Retinal pigment epithelial cell (primary cell): ENCODE data around the gene GMDS.

Source experiments
- DNase-seq: peaks from one replicate; pipeline ENCODE4 v3.0.0-alpha.2; 2010; ENCODE audit warnings: low read depth
- H3K4me3 ChIP-seq: 2 replicates; pipeline ENCODE4 v1.5.1; 2011; ENCODE audit warnings: mild to moderate bottlenecking, low read length, control low read depth, moderate library complexity
- TF ChIP-seq, protein P1 (sequence below): conservative IDR thresholded peaks from 2 replicates; pipeline ENCODE4 v1.5.1; 2011; ENCODE audit warnings: low read depth, low read length, control low read depth, inconsistent platforms

The GMDS gene

DNA sequence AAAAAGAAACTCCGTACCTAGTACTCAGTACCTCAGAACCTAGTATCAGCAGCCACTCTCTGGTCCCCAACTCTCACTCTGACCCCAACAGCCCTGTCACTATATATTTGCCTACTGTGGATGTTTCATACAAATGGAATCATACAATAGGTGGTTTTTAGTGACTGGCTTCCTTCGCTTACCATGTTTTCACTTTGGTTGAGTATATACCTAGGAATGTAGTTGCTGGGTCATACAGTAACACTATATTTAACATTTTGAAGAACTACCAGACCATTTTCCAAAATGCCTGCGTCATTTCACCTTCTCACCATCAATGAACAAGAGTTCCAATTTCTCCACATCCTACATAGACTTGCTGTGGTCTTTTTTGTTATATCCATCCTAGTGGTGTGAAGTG is 283.2 kb downstream of the GMDS start:
- TF ChIP-seq, protein P1, sequence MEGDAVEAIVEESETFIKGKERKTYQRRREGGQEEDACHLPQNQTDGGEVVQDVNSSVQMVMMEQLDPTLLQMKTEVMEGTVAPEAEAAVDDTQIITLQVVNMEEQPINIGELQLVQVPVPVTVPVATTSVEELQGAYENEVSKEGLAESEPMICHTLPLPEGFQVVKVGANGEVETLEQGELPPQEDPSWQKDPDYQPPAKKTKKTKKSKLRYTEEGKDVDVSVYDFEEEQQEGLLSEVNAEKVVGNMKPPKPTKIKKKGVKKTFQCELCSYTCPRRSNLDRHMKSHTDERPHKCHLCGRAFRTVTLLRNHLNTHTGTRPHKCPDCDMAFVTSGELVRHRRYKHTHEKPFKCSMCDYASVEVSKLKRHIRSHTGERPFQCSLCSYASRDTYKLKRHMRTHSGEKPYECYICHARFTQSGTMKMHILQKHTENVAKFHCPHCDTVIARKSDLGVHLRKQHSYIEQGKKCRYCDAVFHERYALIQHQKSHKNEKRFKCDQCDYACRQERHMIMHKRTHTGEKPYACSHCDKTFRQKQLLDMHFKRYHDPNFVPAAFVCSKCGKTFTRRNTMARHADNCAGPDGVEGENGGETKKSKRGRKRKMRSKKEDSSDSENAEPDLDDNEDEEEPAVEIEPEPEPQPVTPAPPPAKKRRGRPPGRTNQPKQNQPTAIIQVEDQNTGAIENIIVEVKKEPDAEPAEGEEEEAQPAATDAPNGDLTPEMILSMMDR = no peak
- DNase-seq = no peak
- no peak overlapping the region for H3K4me3 ChIP-seq

DNA sequence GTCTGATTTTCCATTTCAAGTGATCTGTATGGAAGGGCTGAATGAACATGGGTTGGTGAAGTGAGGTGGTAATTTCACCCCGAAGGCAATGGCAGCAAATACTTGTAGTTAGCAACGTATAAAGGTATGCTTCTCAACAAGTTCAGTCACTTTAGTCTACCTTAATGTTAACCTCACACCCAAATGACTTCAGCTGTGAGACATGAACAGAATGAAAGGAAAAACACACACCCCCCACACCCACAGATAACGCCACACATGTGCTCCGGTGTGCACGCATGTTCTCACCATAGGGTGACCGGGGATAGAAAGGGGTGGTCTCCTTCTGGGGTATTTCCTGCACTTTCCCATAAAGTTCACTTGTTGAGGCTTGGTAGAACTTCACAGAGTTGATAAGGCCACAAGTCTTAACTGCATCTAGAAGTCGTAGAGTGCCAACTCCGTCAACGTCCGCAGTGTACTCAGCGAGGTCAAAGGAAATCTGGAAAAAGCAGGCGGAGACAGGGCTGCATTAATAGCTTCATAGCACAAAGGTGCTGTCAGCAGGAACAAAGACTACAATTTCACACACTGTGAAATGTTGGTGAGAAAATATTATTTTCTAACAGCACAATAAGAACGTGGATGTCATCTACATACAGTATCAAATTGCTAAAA is 284.8 kb downstream of the GMDS start:
- TF ChIP-seq, protein P1 = no peak
- DNase-seq = no peak
- H3K4me3 ChIP-seq = no peak overlapping the region

DNA sequence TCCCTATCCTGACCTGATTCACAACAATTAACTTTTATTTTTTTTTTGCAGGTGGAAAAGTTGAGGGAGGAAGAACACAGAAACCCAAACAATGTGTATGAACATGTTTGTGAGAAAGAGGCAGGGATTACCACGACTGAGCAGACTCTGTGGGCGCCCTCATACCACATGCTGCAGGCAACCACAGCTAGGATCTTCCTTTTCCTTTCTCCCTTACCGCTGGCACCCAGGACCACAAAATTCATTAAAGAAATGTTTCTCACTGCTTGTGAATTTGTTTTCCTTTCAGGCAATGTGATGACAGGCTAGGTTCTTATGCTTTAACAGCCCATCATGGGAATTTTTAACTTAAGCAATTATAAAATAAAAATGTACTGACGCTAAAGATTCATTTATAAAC is 287.1 kb downstream of the GMDS start:
- no peak overlapping the region for H3K4me3 ChIP-seq
- TF ChIP-seq, protein P1 = no peak
- no peak for DNase-seq

DNA sequence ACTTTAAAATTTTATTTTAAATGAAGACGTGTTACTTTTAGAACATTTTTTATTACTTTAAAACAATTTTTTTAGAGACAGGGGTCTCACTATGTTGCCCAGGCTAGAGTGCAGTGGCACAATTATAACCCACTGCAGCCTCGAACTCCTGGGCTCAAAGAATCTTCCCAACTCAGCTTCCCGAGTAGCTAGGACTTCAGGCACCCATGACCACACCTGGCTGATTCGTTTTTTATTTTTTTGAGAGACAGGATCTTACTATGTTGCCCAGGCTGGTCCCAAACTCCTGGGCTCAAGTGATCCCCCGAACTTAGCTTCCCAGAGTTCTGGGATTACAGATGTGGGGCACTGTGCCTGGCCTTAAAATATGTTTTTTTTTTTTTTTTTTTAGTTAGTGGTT is 287.7 kb downstream of the GMDS start:
- no peak for DNase-seq
- no peak overlapping the region for H3K4me3 ChIP-seq
- TF ChIP-seq, protein P1 = no peak

DNA sequence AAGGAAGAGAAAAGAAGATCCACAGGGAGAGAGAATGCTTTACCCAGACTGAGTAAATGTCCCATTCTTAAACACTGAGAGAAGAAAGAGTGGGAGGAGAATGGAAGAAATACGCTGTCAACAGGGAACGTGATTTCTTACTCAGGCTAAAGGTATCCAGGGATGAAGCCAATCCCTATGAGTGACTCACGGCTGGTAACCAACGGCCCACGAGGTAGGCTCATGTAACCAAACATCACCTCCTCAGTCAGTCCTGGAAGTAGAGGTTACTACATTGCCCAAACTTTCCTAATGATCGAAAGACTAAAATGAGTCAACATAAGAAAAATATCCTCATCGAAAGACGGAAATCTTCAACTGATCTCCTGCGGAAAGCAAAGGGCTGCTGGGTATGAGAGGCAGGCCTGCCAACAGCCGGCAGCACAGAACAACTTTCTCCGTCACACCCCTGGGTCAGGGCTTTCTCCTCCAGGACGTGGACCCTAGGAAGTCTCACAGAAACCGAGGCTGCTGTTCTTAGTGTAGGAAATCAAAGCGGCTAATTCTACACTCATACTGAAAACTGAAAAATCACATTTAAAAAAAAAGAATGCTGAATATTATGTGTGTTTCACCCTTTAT is 292.6 kb downstream of the GMDS start:
- TF ChIP-seq, protein P1 = peak; percentile 28
- DNase-seq = peak; percentile 97
- no peak overlapping the region for H3K4me3 ChIP-seq

DNA sequence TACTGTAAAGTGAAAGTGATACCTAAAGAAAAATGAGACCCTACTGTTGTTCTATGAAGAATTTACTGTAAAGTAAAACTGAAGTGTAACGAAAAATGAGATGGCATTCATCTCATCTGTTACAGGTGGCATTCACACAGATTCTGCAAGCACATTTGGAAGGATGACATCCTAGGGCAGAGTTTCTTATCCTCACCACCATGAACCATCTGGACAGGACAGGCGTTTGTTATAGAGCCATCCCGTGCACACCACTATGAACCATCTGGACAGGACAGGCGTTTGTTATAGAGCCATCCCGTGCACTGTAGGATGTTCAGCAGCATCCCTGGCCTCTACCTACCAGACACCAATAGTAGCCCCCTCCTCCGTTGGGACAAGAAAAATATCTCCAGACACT is 294.8 kb downstream of the GMDS start:
- no peak overlapping the region for H3K4me3 ChIP-seq
- no peak for DNase-seq
- TF ChIP-seq, protein P1 = no peak

DNA sequence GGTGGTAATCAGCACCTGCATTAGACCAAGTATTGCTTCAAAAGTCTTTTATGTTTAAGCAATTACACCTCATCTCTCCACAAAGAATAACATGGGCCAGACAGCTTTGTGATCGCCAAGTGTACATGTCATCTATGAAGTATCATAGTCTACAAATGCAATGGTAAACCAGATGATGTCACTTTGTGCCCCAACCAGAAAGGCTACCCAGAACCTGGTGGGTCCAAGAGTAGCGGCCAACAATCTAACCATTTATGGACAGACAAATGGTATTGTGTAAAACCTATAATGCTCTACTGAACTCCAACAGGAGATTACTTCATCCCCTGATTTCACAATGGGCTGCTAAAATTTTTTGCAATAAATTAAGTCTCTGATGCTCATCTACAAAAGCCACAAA is 295.9 kb downstream of the GMDS start:
- TF ChIP-seq, protein P1 = no peak
- H3K4me3 ChIP-seq = no peak overlapping the region
- DNase-seq = no peak
